ENCODE data around the gene LNX2.

DNA sequence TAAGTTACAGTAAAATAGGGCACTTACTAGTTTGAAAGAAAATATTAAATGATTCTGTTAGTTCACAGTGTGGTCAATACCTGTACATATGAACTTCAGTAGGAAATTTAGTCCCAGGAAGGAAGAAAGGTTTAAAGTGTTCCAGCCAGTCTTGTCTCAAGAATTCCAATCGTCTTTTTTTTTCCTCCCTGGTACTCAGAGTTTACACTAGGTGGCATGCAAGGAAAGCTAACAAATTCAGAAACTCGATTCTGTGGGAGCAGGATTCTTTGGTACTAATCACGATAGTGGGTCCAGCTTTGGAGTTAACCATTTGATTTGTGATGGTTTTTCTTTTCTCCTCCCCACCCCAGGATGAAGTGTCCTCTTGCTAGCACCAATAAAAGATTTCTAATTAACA, 45.0 kb upstream of the LNX2 start:
- peak; percentile 52 for TF ChIP-seq CTCF (IDR thresholded peaks at IDR 0.05)
- no peak for TF ChIP-seq EZH2 (IDR thresholded peaks at IDR 0.05)
- no peak for TF ChIP-seq EZH2phosphoT487 (IDR thresholded peaks at IDR 0.05)

Measured in neural progenitor cell (in vitro differentiated cells).